ENCODE results near the gene CLEC11A.

The CLEC11A gene

DNA sequence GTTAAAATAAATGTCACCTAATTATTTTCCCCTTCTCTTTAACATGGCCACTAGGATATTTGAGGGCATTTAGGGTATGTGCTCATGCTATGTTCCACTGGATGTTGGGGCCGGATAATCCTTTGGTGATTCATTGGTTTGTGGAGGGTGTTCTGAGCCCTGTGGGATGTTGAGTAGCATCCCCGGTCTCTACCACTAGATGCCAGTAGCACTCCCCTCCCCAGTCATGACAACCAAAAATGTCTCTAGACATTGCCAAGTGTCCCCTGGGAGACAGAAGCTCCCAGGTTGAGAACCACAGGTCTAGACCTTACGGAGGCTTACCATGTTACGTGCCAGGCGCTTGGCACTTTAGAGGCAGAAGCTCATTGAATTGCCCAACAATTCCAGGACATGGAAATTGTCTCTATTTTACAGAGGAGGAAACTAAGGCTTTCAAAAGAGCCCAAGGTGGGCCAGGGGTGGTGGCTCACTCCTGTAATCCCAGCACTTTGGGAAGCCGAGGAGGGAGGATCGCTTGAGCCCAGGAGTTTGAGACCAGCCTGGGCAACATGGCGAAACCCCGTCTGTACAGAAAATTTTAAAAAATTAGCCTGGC, 17.6 kb upstream of the CLEC11A start:
- DNase-seq = peak; percentile 48

DNA sequence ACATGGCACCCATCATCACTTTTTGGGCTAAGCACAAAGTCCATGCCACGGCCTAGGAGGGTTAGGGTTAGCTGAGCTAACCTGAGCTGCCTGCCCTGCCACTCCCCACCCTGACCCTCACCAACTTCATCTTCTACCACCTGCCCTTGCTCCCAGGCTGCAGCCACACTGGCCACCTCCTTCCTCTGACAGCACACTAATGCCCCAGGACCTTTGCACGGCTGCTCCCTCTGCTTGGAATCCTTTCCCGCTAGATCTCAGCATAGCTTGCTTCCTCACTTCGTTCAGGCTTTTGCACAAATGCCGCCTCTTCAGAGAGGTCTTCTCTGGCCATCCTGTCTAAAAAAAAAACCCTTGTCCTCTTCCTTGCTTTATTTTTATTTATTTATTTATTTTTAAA, 16.8 kb upstream of the CLEC11A start:
- no peak for DNase-seq

DNA sequence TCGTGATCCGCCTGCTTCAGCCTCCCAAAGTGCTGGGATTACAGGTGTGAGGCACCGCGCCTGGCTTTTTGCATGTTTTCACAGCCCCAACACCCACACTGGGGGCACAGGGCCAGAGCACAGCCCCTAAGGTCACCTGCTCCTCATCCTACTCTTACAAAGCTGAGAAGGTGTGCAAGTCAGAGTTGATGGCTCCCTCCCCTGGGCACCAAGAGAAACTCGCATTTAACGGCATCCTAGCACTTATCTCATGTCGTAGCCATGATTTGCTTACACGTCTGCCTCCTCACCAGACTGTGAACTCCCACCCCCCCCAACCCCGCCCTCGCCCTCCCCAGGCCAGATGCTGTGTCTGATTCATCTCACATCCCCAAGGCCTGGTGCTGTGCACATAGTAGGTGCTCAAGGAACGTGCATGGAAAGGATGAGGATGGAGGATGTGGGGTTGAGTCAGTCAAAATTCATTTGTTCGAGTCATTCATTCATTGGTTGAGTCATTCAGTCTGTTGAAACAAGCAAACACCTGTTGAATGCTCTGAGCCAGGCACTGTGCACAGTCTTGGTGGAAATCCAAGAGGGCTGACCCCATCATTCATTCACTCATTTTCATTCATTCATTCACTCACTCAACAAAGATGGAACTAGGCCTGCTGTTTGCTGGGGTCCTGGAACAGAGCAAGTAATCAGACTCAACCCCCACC, 14.8 kb upstream of the CLEC11A start:
- DNase-seq = no peak

DNA sequence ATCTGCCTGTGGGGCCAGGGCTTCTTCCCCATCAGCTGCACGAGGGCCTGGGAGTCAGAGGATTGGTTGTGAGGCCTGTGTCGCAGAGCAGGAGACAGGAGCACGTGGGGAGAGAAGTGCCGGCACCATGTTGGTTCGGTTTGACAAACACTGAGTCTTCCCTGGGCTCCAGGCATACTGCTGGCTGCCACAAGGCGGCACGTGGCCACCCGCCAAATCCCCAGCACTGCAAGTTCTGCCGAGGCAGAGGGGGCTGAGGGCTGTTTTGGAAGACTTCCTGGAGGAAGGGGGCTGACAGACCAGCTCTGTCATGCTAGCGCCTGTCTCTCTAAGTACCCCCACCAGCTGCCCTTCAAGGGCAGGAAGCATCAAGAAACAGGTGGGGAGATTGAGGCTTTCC, 13.1 kb upstream of the CLEC11A start:
- no peak for DNase-seq

DNA sequence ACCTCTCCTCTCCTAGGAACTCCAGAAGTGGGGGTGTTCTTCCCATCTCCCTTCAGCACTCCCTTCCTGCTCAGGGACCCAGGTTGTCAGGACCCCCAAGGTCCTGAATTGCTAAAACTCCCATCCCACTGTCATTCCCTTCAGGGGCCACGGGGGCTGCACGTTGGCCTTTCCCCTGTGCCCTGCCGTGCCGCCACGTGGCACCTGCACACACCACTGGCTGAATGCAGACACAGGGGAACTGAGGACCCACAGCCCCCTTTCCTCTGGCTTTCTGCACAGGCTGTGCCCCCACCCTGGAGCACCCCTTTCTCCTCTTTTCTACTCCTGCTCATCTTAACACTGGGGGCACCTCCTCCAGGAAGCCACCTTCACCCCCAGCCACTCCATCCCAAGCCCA, 12.6 kb upstream of the CLEC11A start:
- no peak for DNase-seq

DNA sequence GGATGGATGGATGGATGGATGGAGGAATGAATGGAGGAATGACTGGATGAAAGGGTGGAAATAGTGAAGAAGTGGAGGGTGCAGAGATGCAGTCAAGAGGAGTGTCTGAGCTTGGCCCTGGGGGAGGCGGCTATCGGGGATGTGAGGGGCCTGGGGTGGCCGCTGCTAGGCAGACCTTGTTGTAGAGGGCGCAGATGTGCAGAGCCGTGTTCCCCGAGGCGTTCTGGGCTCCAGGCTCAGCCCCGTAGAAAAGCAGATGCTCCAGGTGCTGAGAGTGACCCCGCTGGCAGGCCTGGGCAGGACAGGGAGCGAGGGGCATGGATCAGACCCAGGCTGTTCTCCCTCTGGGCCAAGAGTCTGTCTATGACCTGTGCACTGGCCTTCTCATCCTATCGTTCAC, 12.0 kb upstream of the CLEC11A start:
- no peak for DNase-seq

DNA sequence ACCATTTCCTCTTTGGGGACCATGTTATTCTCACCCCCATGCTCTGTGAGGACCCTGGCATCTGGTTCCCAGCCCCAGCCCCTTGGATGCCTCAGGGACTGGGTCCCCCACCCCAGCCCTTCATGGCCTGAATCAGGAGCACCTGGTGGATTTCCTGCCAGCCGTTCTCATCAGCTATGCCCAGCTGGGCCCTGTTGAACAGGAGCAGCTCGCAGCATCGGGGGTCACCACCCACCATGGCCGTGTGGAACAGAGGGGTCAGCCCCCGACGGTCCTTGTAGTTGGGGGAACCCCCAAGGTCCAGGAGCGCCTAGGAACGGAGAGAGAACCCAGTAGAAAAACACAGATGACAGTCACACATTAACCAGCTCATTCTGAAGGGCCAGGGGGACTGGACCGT, 11.4 kb upstream of the CLEC11A start:
- no peak for DNase-seq

DNA sequence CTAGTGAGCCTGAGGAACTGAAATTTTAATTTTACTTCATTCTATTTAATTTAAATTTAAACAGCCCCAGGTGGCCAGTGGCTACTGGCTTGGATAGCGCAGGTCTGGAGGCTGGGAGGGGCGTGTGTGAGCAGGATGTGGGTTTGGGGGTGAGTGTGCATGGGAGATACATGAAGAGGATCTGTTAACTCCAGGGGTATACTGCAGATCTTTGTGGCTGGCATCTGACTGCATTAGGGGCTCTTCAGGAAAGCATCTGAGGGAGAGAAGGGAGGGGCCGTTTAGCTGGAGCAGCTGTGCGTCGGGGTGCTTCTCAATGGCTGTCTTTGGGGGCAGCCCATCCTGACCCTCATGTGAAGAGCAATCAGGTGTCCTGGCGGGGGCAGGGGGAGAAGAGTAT, 10.3 kb upstream of the CLEC11A start:
- no peak for DNase-seq

DNA sequence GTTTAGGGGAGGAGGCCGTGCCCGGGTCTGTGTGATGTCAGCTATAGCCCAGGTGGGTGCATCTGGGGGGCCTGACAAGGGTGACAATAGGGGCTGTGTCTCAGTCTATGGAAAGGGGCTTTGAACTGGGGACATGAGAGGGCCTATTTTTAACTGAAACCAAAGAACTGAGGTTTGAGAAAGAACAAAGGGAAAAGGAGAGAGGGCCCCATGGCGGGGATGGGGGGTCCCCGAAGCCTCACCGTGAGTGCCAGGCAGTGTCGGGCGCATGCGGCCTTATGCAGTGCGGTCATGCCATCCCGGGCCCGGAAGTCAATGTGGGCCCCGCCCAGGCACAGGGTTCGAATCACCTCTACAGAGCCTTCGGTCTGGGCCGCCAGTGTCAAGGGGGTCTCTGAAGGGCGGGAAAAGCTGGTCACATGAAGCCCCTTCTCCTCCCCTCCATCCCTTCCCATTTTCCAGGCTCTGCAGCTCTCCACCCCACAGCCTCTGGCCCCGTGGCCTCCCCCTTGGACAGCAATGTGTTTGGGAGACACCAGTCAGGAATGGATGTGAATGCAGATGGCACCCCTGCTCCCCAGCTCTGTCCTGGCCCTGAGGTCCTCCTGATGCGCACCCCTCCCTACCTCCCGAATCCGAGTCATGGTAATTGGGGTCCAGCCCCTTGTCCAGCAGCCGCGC, 9.5 kb upstream of the CLEC11A start:
- no peak for DNase-seq

DNA sequence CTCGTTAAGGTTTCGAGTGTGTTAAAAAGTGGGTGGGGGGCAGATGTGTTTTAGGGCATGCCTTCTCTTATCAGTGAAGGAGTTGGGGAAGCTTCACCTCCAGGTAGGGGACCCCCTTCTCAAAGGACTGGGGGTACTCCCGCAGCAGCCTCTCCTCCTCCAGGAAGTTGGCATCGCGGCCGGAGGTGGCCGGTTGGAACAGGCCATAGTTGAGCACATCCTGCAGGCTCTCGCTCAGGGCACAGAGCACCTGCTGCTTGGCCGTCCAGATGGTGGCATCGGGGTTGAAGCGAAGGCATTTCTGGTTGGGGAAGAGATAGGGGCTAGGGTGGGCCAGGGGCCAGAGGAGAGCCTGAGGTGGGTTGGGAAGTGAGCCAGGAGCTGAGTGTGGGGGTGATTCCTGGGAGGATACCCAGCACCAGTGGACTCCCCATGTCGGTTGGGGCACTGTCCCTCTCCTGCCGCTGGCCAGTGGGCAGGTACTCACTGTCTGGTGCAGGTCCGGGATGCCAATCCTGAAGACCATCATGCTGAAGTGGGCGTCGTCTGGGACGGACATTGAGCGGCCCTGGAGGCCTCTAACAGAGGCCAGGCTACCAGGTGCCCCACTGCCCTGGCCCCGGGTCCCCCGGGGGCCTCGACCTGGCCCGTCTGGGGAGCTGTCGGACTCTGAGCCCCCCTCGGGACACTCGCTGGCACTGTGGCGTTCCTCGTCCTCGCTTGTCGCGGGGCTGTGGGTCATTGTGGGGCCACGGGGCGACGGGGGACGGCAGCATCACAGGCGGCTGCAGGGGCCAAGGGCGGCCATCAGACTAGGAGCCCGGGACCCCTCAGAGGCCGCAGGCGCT, 6.8 kb upstream of the CLEC11A start:
- no peak for DNase-seq

DNA sequence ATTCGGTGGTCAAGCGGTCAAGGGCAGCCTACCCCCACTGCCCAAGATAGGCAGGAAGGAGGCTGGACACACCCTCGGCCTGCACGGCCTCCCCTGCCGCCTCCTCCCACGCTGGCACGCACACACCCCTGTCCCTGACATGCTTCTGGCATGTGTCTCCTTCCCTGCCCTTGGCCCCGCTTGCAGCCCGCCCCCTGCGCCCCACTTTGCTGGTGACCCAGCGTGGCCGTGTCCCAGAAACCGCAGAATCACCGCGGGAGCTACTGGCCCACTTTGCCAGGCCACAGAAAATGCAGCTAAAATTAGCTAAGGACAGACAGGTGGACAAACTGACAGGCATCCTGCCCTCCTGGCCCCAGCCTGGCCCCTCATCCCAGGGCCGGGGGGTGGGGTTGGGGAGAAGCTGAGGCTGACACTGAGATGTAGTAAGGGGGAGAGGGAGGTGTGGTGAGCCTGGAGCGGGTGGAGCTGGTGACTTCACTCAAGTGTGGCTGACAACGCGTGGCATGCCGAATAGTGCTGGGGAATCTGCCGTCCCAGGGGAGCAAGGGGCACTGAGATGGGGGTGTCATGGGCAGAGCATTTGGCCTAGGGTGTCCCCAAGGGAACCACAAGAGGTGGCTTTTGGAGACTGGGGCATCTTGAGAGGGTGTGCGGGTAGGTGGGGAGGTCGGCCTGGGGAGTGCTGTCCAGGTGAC, 6.0 kb upstream of the CLEC11A start:
- DNase-seq = no peak

DNA sequence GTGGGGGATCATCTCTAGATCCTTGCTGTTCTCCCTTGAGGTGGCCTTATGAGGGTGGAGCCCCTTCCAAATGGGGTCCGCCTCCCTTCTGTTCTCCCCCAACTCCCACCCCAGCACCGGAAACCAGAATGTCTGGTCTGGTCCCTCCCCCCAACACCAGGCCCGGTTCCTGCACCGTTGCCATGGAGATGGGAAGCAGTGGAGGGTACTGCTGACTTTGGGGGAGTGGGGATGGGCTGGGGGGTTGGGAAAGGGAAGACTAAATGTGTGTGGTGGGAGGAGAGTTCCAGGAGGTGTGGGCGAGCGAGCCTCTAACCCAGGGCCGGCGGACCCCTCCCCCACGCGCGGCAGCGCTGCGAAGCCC, 5.3 kb upstream of the CLEC11A start:
- no peak for DNase-seq

DNA sequence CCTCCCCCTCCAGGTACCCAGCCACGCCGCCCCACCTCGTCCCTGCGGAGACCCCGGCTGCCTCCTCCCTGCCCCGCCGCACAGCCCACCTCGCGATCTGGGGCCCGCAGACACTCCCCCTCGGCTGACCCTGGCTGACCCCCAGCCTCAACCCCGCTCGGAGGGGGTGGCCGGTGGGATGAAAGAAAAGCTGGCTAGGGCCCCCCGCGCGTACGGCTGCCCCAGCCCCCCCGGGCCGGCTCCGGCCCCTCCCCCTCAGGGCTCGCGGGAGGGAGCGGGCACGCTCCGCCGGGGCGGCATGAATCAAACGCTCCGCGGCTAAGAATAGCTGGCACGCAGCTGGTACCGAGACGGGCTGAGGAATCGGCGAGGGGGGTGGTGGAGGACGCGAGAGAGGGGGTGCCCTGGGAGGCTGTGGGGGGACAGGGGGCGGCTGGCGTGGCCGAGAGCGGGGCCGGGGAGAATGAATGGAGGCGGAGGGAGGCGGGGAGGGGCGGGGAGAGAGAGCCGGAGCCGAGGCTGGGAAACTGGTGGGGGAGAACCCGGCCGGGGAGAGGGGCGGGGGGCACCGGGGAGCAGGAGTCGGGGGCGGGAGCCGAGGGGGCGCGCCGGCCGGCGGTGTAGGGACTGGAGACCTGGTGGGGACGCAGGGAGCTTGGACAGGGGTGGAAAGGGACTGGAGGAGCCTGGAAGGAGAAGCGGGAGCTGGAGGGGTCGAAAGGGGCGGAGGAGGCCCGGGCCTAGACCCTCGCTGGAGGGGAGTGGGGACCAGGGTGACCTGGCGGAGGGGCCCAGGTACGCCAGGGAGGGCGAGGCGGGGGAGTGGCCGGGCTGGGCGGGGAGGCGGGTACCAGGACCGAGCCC, 4.7 kb upstream of the CLEC11A start:
- DNase-seq = no peak

DNA sequence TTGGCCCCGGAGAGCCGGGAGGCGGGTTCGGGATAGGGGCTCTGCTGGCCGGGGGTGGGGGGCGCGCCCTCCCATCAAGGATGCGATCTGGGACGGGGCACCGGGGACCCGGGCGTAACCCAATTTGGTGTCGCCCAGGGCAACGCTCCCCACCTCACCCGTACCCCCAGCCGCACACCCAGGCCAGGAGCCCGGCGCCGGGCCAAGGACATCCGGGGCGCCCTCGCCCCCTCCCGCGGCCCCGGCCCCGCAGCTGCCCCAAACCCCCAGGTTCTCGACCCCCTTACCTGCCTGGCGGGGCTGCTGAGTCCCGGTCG, 4.1 kb upstream of the CLEC11A start:
- no peak for DNase-seq

DNA sequence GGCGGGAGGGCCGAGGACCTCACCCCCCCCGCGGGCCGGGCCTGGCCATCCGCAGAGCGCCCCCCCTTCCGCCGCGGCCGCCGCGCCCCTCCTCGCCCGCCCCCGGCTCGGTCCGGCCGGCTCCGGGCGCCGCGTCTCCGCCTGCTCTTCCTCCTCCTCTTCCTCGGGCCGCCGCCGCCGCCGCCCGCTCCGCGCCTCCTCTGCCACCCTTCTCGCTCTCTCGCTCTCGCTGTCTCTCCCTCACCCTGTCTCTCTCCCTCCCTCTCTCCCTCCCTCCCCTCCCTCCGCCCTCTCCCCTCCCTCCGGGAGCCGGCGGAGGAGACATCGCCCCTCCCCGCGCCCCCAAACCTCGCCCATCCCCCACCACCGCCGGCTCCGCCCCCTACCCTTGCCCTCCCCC, 3.6 kb upstream of the CLEC11A start, which contains the start of gene SHANK1:
Gene SHANK1 (minus strand): TSS at position 237 of the 400 bp plus-strand sequence. CDS start 2,883 bp downstream, outside the sequence.
- no peak for DNase-seq

DNA sequence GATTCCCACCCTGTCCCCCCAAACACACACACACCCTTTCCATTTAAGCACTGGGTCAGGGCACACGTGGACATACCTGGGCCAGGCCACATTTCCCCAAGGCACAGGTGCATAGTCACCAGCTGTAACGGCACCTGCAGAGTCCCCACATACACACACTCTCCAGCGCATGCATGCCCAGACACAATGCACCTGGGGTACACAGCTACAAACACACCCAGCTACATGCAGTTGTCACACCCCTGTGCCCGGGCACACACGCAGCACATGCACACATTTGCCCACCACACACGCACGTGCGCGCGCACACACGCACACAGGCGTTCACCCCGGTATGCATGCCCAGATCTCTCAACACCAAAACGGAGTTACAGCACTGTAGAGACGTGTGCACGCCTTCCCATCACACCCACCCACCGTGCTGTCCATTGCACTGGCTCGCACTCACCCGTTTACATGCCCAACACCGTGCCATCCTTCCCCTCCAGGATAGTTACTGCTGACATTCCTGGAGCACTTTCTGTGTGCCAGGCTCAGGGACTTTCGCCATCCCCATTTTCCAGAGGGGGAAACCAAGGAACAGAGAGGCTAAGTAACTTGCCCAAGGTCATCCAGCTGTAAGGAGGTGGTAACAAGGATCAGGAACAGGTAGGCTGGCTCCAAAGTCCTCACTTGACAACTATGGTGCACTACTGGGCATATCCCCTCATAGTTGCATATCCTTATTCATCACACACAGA, 2.8 kb upstream of the CLEC11A start:
- no peak for DNase-seq

DNA sequence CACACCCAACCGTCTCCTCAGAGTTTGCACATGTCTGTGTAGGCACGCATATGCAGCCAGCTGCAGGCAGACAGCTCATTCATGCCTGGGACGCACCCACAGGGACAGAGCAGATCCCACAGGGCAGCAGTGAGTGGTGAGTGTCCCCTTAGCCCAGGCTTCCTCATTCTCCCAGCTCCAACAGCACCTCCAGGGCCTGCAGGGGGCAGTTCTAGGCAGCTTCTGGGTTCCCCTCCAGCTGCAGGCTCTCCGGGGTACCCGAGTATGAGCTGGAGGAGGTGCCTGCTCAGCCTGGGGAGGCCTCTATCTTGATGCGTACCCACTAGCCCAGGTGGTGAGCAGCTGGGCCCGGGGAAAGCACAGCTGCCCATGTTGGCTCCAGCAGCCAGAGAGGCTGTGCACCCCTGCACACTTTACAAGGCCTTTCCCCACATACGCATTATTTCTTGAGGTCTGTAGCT, 2.2 kb upstream of the CLEC11A start:
- DNase-seq = no peak

DNA sequence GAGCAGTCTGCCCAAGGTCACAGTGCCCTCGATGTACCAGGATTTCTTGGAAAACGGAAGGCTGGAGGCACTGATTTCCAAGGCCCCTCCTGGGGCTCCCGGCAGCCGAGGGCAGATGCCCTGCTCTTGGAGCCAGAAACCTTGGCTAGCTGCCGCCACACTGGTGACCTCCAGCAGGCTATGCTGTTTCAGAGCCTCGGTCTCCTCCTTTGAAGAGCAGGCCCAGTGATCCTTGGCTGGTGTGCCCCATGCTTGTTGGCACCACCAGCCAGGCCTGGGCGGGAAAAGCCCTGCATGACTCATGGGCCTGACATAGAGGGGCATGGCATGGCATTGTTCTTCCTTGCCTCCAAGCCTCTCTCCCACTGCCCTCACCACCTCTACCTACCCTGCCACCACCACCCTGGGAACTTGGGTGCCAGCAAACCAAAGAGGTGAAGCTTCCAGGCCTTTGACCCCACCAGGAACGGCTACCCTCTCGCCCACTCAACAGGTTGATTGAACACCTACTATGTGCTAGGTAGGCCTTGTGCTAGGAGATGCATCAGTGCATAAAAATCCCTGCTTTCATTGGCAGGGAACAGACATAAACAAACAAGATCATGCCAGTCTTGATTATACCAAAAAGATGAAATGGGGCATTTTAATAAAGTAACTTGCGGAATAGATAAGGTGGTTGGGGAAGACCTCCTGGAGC, 1.6 kb upstream of the CLEC11A start:
- DNase-seq = no peak

DNA sequence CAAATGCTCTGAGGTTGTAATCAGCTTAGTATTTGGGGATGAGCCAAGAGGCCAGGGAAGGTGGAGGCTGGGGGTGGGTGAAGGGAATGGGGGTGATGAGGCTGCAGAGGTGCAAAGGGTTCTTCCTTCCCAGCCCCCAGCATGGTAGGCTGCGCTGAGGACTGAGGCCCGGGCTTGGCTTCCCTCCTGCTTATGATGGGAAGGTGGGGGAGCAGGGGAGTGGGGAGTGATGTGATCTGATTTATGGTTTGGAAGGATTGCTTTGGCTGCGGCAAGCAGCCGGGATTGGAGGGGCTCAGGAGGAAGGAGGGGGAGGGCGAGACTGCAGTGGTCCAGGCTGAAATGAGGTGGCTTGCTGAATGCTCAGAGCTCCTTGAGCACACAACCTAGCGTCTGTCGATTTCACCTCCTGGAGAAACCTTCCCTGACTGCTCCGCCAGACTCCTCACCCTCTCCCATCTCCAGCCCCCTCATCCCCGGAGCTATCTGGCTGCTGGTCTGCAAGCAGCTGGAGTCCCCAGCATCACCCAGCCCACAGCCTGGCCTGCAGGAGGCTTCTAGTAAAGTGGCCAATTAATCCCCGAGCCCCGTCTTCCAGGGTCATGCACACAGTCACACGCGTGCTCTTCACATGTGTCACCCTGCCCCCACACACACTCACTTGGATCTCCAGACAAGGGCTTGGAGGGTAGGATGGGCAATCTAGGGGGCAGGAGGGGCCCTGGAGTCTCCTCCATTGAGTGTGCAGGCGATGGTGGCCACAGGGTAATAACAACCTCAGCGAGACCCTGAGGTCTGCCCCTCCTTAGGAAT, 757 bp upstream of the CLEC11A start:
- DNase-seq = no peak
